PC-9 (cell line): ENCODE results near the gene LRRIQ3. TPM values are rescaled to one million over a fixed set of nuclear protein-coding genes. Genes with fewer than 3 reads are reported as not detected.
"Not testable (repeated sequence)": the region's sequence is repeated elsewhere in the genome, so short reads cannot be mapped to it uniquely, and the experiment has no call there.

Source experiments
- BruUV-seq: library from RNA; stranded (reverse); fragments of 400-500 nt; replicated peaks from 2 replicates; lab custom pipeline; 2021; lab: Mats Ljungman, UMichigan
- CTCF ChIA-PET: fragments of 300-600 bp; sonication (Branson Sonifier 250); formaldehyde crosslinking; loops from one replicate; lab custom pipeline; 2022; ENCODE audit warnings: antibody characterized with exemption; lab: Charles Lee
- POLR2A ChIA-PET: fragments of 300-600 bp; sonication (Branson Sonifier 250); formaldehyde crosslinking; loops from one replicate; lab custom pipeline; 2022; ENCODE audit warnings: antibody characterized with exemption; ENCODE audit not compliant: unreplicated experiment; lab: Charles Lee
- DNase-seq, 2 experiments: peaks; one replicate each; pipeline versions ENCODE4 v3.0.0 to v3.0.0-alpha.2; 2015 to 2022; ENCODE audit warnings: mixed read lengths in 1 of 2
- H2AFZ ChIP-seq: fragments of 200-600 bp; sonication (generic); 2 replicates; pipeline ENCODE4 v1.8.1; 2017; ENCODE audit warnings: antibody characterized with exemption
- H3F3A ChIP-seq: fragments of 200-600 bp; sonication (generic); 2 replicates; pipeline ENCODE4 v1.8.1; 2017; ENCODE audit warnings: antibody characterized with exemption, mild to moderate bottlenecking, low read depth; ENCODE audit not compliant: insufficient read depth
- H3K27ac ChIP-seq: fragments of 200-600 bp; sonication (generic); 2 replicates; pipeline ENCODE4 v1.6.1; 2016; ENCODE audit warnings: mixed run types
- H3K27me3 ChIP-seq: fragments of 200-600 bp; sonication (generic); 2 replicates; pipeline ENCODE4 v1.6.1; 2016; ENCODE audit warnings: low read depth, mixed run types; ENCODE audit not compliant: insufficient read depth
- H3K36me3 ChIP-seq: fragments of 200-600 bp; sonication (generic); 2 replicates; pipeline ENCODE4 v1.6.1; 2016; ENCODE audit warnings: low read depth, mixed run types
- H3K4me1 ChIP-seq: fragments of 200-600 bp; sonication (generic); replicated peaks from 2 replicates; pipeline ENCODE4 v1.6.1; 2016; ENCODE audit warnings: mixed run types; ENCODE audit not compliant: insufficient read depth
- H3K4me2 ChIP-seq: fragments of 200-600 bp; sonication (generic); 2 replicates; pipeline ENCODE4 v1.6.1; 2017; ENCODE audit warnings: mixed run types
- H3K4me3 ChIP-seq: fragments of 200-600 bp; sonication (generic); 2 replicates; pipeline ENCODE4 v1.6.1; 2016; ENCODE audit warnings: mixed run types
- H3K79me2 ChIP-seq: fragments of 200-600 bp; sonication (generic); 2 replicates; pipeline ENCODE4 v1.6.1; 2017; ENCODE audit warnings: low read depth, mixed run types
- H3K9me2 ChIP-seq: fragments of 200-600 bp; sonication (generic); 2 replicates; pipeline ENCODE4 v1.8.1; 2017; ENCODE audit warnings: mild to moderate bottlenecking; ENCODE audit not compliant: insufficient read depth
- H3K9me3 ChIP-seq: fragments of 200-600 bp; sonication (generic); 2 replicates; pipeline ENCODE4 v1.8.1; 2016; ENCODE audit warnings: low read depth; ENCODE audit not compliant: insufficient read depth
- H4K20me1 ChIP-seq: fragments of 200-600 bp; sonication (generic); 2 replicates; pipeline ENCODE4 v1.8.1; 2017; ENCODE audit not compliant: insufficient read depth
- CTCF ChIP-seq: fragments of 200-600 bp; sonication (generic); conservative IDR thresholded peaks from 2 replicates; pipeline ENCODE4 v1.6.1; 2017; ENCODE audit warnings: mixed run types, antibody characterized with exemption, mild to moderate bottlenecking, moderate library complexity
- EZH2 ChIP-seq: fragments of 200-600 bp; sonication (generic); IDR thresholded peaks from 2 replicates; pipeline ENCODE4 v1.8.0; 2017; ENCODE audit warnings: antibody characterized with exemption, low read depth
- intact Hi-C: fragments of 100-400 bp; cut with micrococcal nuclease; formaldehyde crosslinking; loops from one replicate; pipeline ENCODE4 v1.10.0; 2022; ENCODE audit not compliant: unreplicated experiment
- total RNA-seq: library from RNA; stranded (reverse); gene quantifications from 2 replicates; pipeline ENCODE4 v1.2.3, GENCODE V29; 2021

LRRIQ3 gene
- total RNA-seq, 1 experiment from 2014 or later: 1.5 TPM

DNA sequence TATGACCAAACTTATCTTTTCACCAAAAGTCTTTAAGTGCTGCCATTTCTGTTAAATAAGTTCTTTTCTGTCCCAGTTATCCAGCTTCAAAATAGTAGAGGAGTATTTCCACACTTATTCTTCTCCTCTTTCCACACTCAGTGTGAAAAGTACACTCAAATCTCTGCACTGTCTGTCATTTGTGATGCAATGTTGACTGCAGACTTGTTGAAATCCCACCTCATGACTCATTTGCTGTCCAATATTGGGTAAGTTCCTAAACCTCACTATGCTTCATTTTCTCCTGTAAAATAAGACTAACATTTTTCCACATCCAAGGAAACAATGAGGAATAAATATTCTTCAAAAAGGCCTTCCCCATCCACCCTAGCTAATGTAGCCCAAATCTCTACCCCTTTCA lies 17.5 kb downstream of the LRRIQ3 start:
- Histone ChIP-seq H3K27me3 (no peaks in the 10 kb centered on the region), H4K20me1 (no peaks in the 10 kb centered on the region), H3K4me2 (no peak overlapping the region), H3K9me2 (no peaks in the 10 kb centered on the region), H3K4me1 (no peaks in the 10 kb centered on the region), H3F3A (no peaks in the 10 kb centered on the region), H3K27ac (no peak overlapping the region), H3K4me3 (no peak overlapping the region), H3K79me2 (no peaks in the 10 kb centered on the region), H2AFZ (no peak overlapping the region), H3K36me3 (no peaks in the 10 kb centered on the region), H3K9me3 (no peaks in the 10 kb centered on the region)
- intact Hi-C loops: no loop called here
- DNase-seq: peak in 1 of 2 experiments; percentile 35
- TF ChIP-seq EZH2 (no peak), CTCF (no peak)
- CTCF ChIA-PET: no interaction called here
- POLR2A ChIA-PET: no interaction called here
- BruUV-seq: no TSS peak

DNA sequence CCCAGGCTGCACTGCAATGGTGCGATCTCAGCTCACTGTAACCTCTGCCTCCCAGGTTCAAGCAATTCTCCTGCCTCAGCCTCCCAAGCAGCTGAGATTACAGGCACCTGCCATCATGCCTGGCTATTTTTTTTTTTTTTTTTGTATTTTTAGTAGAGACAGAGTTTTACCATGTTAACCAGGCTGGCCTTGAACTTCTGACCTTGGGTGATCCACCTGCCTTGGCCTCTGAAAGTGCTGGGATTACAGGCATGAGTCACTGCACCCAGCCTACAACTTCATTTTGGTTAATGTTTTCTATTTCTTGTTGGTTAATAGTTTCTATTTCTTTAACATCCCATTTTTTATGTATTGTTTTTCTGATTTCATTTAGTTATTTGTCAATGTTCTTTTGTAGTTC lies 23.6 kb downstream of the LRRIQ3 start:
- intact Hi-C loops: not testable (repeated sequence)
- CTCF ChIA-PET: interaction anchor here (0.7 kb wide), 1 partner anchor 22 kb away, joined by 4 read pairs; no protein-coding TSS in a partner anchor

DNA sequence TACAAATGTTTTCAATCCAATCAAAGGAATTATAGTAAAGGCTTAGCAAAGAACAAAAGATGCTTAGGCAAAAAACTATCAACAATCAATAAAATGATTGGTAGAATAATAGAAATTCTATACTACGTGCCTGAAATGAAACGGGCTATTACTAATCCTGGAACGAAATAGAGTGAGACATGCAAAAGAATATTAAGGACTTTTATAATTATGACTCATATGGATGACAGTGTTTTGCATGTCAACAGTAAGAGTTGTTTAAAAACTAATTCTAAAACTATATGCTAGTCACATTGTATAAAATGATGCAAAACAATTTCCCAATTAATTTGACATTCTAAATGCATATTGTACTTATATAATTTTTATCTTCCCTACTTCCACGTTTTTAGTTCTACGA lies 35.6 kb downstream of the LRRIQ3 start:
- BruUV-seq: no TSS peak
- TF ChIP-seq EZH2 (no peak), CTCF (no peak)
- H3K36me3 ChIP-seq: no peaks in the 10 kb centered on the region
- no peaks in the 10 kb centered on the region; the same call in 1 of the 2 replicates for H3K9me2 ChIP-seq
- H2AFZ ChIP-seq: no peak overlapping the region
- POLR2A ChIA-PET: no interaction called here
- no peaks in the 10 kb centered on the region for H3K4me1 ChIP-seq
- H3K4me2 ChIP-seq: no peak overlapping the region
- no peaks in the 10 kb centered on the region for H3K9me3 ChIP-seq
- H3K4me3 ChIP-seq: no peak overlapping the region
- H4K20me1 ChIP-seq: 0 out of 2 replicates have a peak, but pooled peaks cover 4% of the 10 kb centered on the region
- no peaks in the 10 kb centered on the region for H3K79me2 ChIP-seq
- CTCF ChIA-PET: no interaction called here
- H3F3A ChIP-seq: no peaks in the 10 kb centered on the region
- H3K27ac ChIP-seq: no peak overlapping the region
- no peak for DNase-seq
- intact Hi-C loops: no loop called here
- H3K27me3 ChIP-seq: no peaks in the 10 kb centered on the region

More for the DNA sequence above, 23.6 kb downstream of the LRRIQ3 start:
- H3F3A ChIP-seq, H3K4me2 ChIP-seq, H3K9me3 ChIP-seq, POLR2A ChIA-PET, H3K27ac ChIP-seq, H3K9me2 ChIP-seq, DNase-seq, BruUV-seq, H3K4me1 ChIP-seq, H3K27me3 ChIP-seq, H4K20me1 ChIP-seq, H3K36me3 ChIP-seq, H3K4me3 ChIP-seq, H3K79me2 ChIP-seq: not testable (repeated sequence)
- 0 out of 2 replicates have a peak overlapping the region, but pooled peaks have one; percentile 37 for H2AFZ ChIP-seq

GRCh38 chr1:74161497-74161896 lies 36.5 kb downstream of the LRRIQ3 start:
- no peaks in the 10 kb centered on the region; the same call in 1 of the 2 replicates for H3K9me2 ChIP-seq
- POLR2A ChIA-PET: no interaction called here
- intact Hi-C loops: no loop called here
- H3K36me3 ChIP-seq: no peaks in the 10 kb centered on the region
- TF ChIP-seq EZH2: no peak
- no peak for TF ChIP-seq CTCF
- no peaks in the 10 kb centered on the region for H3K9me3 ChIP-seq
- no peak for DNase-seq
- no peaks in the 10 kb centered on the region for H3K79me2 ChIP-seq
- H3K27ac ChIP-seq: no peak overlapping the region
- H3K27me3 ChIP-seq: no peaks in the 10 kb centered on the region
- no peaks in the 10 kb centered on the region for H3F3A ChIP-seq
- 0 out of 2 replicates have a peak, but pooled peaks cover 4% of the 10 kb centered on the region for H4K20me1 ChIP-seq
- H3K4me3 ChIP-seq: no peak overlapping the region
- no peak overlapping the region for H2AFZ ChIP-seq
- no TSS peak for BruUV-seq
- no peak overlapping the region for H3K4me2 ChIP-seq
- CTCF ChIA-PET: no interaction called here
- no peaks in the 10 kb centered on the region for H3K4me1 ChIP-seq
